H1 (cell line): ENCODE measurements around the gene ANKRD53. TPM values are rescaled to one million over a fixed set of nuclear protein-coding genes. Genes with fewer than 3 reads are reported as not detected.

ENCODE experiments used
- BACH1 ChIP-seq: IDR thresholded peaks from 2 replicates; pipeline ENCODE4 v1.6.1; 2012; ENCODE audit warnings: low read length, improper control_type of control experiment
- CHD7 ChIP-seq: fragments of 300-600 bp; sonication (generic); IDR thresholded peaks from 2 replicates; pipeline ENCODE4 v1.7.1; 2012; ENCODE audit warnings: low read length, moderate library complexity, mild to moderate bottlenecking, inconsistent platforms; ENCODE audit not compliant: insufficient replicate concordance
- CTBP2 ChIP-seq: IDR thresholded peaks from 2 replicates; pipeline ENCODE4 v1.7.0; 2011; ENCODE audit warnings: borderline replicate concordance, mild to moderate bottlenecking, moderate library complexity, mixed read lengths, low read length; ENCODE audit not compliant: insufficient read depth, insufficient read length
- GABPA ChIP-seq: IDR thresholded peaks from 2 replicates; pipeline ENCODE4 v1.6.1; 2011; ENCODE audit warnings: mild to moderate bottlenecking, low read length, moderate library complexity, borderline replicate concordance; ENCODE audit not compliant: insufficient read depth
- ZNF274 ChIP-seq: IDR thresholded peaks from 2 replicates; pipeline ENCODE4 v1.7.0; 2012; ENCODE audit warnings: low read length, borderline replicate concordance; ENCODE audit errors: extremely low read depth
- polyA plus RNA-seq, 7 experiments: library from polyadenylated mRNA; depleted of rRNA in 3 of 7; stranded (reverse) in 5 of 7; unstranded in 2 of 7; fragments of >200 nt in 5 of 7; fragments of 200-250 nt in 2 of 7; gene quantifications; 1 replicate in 5 of 7; 2 replicates in 1 of 7; 4 replicates in 1 of 7; pipeline versions ENCODE4 v1.2.1 to v1.2.3, GENCODE V29; 2011 to 2013; ENCODE audit warnings: missing spikeins in 2 of 7, mixed read lengths in 2 of 7
- total RNA-seq: library from RNA; stranded (reverse); fragmentation: NEBNext Ultra II Directional; extraction: Animal tissue kit (Norgen Biotek cat#: 25700); gene quantifications from 2 replicates; pipeline ENCODE4 v1.2.1, GENCODE V29; 2021

Gene ANKRD53
- total and polyA plus RNA-seq, 2 of the 8 experiments (the other 6 are each of a cell fraction or from before 2014, with no cell fraction given): 0.39 to 0.70 TPM

GRCh38 chr2:70974592-70974991 is 3.8 kb upstream of the ANKRD53 start (continued):
- TF ChIP-seq ZNF274 (no peak), CTBP2 (no peak), BACH1 (no peak), GABPA (no peak), CHD7 (no peak)
